HG02973 (cell line): Measurements from ENCODE around the gene MYLIP.

Experiments
- ATAC-seq: cut with Tn5 transposase; IDR thresholded peaks from one replicate; pipeline ENCODE4 v1.9.1; 2021; ENCODE audit warnings: moderate library complexity; ENCODE audit not compliant: unreplicated experiment

MYLIP gene

DNA sequence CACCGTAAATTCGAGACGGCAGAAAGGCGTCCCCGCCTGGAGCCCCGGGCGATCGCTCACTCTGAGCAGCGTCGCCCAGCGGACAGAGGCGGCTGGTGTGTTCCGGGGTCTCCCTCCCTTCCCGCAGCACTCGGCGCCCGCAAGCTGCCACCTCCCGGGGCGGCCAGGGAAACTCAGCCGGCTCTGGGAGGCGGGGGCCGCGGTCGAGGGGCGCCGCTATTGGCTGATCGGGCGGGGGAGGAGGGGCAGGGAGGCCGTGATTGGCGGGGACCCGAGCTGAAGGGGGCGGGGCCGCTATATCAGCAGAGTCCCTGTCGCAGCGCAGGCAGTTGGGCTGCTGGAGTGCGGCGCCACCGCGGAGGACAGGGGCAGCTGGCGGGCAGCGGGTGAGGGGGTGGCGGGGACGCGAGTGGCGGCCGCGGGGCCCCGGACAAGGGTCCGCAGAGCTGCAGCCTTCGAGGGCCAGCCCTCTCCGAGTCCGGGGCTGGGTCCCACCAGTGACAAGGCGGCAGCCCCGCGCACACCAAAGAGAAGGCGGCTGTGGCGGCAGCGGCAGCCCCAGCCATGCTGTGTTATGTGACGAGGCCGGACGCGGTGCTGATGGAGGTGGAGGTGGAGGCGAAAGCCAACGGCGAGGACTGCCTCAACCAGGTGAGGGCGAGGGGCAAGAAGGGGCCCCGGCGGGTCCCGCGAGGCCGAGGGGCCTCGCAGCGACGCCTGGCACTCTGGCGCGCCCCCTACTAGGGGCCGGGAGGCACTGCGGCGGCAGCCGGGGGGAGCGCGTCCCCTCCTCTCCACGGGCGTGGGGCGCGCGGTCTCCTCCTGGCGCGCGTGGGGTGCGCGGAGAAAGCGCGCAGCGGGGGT, at the start of gene MYLIP:
Gene MYLIP (plus strand): TSS at position 328 of the 864 bp plus-strand sequence. CDS start 237 bp downstream, at position 565.
- peak; percentile 69 for ATAC-seq

DNA sequence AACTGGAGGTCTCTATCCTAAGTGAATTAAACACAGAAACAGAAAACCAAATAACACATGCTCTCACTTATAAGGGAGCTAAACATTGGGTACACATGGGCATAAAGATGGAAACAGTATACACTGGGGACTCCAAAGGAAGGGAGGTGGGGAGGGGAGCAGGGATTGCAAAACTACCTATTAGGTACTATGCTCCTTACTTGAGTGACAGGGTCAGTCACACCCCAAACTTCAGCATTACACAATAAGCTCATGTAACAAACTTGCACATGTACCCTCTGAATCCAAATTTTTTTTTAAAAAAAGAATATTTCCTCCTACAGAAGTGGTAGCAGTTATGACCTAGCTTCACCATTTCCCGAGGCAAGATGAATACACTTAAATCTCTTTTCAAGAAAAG, 49.5 kb upstream of the MYLIP start:
- no peak for ATAC-seq

GRCh38 chr6:16080204-16080603, 48.7 kb upstream of the MYLIP start:
- ATAC-seq: no peak

DNA sequence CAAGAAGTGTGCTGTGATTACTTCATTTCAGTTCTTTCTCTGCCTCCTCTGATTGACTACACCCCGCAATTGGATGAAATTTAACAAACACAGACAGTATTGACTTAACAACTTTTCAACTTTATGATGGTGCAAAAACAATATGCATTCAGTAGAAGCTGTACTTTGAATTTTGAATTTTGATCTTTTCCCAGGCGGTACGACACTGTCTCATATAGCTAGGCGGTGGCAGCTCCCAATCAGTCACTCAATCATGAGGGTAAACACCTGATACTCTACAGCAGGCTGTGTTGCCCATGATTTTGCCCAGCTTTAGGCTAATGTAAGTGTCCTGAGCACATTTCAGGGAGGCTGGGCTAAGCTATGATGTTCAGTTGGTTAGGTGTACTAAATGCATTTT, 47.6 kb upstream of the MYLIP start:
- ATAC-seq: no peak

DNA sequence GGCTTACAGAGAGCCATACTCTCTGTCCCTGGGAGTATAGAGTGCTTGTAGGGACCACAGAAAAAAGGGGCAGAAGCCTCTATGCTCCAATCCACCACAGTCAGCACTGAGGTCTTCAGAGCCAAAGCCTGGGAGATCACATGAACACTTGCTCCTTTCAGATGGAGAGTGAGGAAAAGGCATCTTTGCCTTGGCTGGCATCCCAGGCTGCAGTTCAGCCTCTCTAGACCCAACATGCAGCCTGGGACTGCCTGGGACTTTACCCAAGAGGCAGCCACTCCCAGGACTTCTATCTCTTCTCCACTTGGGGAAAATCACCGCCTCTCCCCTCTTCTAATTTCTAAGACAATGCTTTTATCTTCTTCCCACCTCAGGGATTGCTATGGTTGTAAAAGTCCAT, 46.5 kb upstream of the MYLIP start:
- no peak for ATAC-seq

GRCh38 chr6:16086965-16087364, 41.9 kb upstream of the MYLIP start:
- ATAC-seq: no peak

DNA sequence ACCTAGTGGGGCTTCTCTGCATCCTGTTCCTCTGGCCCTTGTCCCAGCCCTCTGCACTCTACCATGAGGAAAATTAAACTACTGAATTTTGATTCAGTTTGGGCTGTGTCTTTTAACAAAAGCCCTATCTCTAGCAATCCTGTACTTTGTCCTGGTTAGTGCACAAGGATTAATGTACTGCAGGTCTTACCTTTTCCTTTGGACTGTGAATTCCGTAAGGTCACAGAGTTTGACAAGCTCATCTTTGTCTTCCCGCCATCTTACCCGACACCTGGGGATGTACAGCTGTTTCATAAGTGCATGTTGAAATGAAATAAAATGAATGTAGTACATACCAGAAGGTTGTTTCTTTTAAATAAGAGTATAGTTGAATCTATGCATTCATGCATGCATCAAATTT, 41.5 kb upstream of the MYLIP start:
- ATAC-seq: no peak

GRCh38 chr6:16088409-16088808, 40.5 kb upstream of the MYLIP start:
- ATAC-seq: no peak

- ATAC-seq: no peak
Observed at GRCh38 chr6:16089232-16090062, 39.4 kb upstream of the MYLIP start.

DNA sequence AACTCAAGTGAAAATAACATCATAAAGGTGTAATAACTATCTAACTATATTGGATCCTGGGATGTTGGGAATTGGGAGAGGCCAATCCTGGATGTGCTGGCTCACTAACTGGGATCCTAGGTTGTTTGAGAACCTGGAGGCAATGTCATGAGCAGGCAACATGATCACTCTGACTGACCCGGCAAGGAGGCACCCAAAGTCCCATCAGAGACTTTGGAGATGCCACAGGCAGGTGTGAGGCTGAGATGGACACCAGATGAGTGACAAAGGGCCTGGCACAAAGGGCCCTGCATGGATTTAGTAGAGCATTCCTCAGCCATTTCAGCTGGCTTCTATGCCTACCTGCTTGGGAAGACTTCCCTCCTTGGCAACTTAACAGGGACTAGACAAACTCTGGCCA, 38.4 kb upstream of the MYLIP start:
- no peak for ATAC-seq

DNA sequence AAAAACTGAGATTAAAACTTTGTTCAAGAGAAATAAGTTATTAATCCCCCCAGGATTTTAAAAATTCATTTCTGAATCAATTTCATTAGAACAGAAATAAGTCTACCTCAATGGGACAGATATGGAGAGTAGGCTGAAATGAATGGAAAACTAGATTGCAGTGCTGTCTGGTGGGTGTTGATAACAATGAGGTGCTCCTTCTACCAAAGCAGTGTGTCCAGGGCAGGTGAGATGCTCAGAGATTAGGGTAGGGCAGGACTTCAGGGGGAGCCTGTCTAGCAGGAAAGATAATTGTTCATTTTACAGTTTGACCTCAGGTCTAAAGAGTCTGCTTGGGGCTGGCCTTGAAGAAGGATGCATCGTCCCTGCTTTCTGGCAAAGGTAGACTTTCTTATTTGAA, 38.0 kb upstream of the MYLIP start:
- ATAC-seq: no peak

- ATAC-seq: no peak
Observed at GRCh38 chr6:16092140-16092539, 36.7 kb upstream of the MYLIP start.

DNA sequence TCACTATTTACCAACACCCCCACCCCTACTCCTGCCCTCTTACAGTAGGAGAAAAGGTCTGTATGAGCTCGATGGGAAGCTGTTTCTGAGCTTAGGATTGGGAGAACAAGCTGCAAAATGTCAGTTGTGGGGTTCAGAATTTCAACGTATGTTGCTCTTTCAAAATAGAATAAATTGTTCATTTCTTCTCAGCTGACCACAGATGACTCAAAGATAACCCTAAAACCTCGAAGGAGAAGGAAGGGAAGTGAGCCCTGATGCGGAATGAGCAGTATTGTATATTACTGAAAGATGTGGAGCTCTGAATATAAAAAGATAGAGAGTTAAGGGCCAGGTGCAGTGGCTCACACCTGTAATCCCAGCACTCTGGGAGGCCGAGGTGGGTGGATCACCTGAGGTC, 35.9 kb upstream of the MYLIP start:
- no peak for ATAC-seq

DNA sequence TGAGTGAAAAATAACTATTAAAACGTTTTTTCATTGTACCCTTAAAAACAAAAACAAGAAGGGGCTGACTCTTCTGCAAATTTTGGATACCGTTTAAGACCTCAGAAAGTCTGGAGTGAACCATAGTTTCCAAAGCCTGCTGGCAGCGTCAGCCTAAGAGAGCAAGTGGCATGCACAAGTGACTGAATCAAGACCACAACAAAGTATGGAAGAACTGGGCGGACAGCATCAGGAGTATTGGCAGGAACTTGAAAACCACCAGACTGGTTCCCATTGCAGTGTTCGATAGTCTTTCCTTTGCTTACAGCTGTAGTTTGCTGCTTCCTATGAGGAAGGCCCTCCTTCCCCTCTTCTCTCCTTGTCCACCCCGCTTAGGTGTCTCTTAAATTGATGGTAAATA, 33.7 kb upstream of the MYLIP start:
- no peak for ATAC-seq

GRCh38 chr6:16097382-16098171, 31.3 kb upstream of the MYLIP start:
- no peak for ATAC-seq

DNA sequence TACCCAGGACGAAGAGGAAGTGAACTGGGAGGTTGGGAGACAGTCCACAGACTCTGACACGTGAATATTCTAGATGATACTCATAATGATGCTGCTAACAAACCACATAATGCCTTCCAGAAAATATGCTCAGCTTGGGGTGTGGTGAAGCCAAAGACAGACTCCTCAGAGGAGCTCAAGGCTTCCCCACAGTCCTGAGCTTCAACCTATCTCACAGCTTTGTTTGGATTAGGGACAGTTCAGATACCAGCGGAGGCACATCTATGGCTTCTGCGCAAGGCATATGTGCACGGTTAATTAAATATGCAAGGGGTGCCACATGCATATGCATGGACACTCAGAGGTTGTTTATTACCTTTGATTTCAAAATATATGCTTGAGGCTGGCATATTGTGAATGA, 30.7 kb upstream of the MYLIP start:
- no peak for ATAC-seq

DNA sequence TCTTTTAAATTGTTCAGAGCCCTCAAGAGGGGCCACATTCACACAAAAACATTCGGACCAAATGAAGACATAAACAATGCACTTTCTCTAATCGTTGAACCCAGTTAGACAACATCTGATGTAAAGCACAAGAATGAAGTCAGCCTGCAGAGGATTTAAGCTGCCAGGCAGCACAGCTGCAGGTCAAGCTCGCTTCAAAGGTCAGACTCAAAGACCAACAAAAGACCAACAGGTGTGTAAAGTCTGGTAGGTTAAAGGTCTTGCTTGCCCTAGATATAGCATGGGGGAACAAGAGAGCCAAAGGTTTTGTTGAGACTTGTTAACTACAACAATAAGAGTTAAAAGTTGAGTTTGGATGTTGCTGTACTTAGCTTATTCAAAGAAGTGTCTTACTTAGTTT, 26.7 kb upstream of the MYLIP start:
- no peak for ATAC-seq

- no peak for ATAC-seq
Observed at GRCh38 chr6:16103722-16104121, 25.2 kb upstream of the MYLIP start.

DNA sequence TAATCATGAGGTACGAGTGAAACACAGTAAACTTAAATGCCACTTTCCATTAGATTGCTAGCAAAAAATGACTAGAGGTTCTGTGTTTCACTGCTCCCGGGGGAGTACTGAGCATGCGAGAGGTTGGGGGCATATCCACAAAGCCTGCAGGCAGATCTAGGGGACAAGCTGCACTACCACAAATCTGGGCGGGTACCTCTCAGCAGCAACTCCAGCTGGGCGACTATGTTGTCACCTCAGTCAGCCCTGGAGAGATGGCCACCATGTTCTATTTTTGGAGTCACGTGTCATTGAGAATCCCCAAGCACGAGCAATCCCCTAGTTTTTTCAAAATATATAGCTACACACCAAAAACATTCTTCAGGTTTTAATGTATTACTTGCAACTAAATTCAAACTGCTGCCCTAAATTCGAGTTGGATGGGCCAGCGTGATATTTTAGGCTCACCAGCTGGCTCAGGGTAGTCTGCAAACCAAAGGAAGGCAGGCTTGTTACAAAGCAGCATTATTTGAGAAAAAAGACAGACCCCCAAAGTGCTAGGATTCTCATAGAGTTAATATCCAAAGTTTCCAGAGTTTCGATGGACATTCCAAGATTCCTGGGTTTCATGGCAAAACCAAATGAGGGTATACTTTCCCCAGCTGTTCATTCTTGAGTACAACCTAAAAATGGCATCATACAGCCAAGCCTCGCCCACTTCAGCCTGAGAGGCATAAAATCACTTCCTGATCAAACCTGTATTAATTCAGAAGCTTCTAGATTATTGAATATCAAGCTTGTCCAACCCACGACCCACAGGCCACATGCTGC, 24.1 kb upstream of the MYLIP start:
- ATAC-seq: no peak

DNA sequence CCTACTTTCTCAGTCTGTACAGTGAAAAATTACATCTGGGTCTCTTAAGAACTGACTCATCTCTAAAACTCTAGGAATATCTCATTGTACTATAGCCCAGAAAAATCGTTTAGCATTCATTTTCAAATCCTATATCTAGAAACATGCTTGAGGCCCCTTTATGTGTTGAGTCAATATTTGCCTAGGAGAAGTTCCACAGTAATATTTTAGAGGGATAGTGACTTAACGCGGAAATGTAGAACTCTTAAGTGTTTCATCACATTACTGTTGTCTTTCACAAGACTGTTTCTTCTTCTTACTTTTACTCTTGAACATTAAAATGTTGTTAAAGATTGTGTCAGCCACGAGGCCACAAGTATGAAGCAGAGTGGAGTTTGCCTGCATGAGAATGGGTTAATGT, 23.0 kb upstream of the MYLIP start:
- no peak for ATAC-seq
